Naive thymus-derived CD8-positive, alpha-beta T cell (primary cell): ENCODE data around the gene MAML3. TPM values are rescaled to one million over a fixed set of nuclear protein-coding genes. Genes with fewer than 3 reads are reported as not detected.
A peak's percentile ranks its signal among the peaks of the same experiment; 100 is the strongest.

Experiments used
- ATAC-seq, 2 donors: fragments of 150-1000 bp; cut with Tn5 transposase in 1 of 2; sonication (Bioruptor Pico), chemical (Tn5 transposase) in 1 of 2; 1 replicate in 1 of 2; 2 replicates in 1 of 2; pipeline ENCODE4 v1.10.0; 2021; ENCODE audit warnings: mild to moderate bottlenecking in 2 of 2, moderate library complexity in 2 of 2
- POLR2A ChIA-PET: fragments of 350-600 bp; sonication (Branson Sonifier 250); formaldehyde crosslinking; loops from one replicate; lab custom pipeline; 2021; ENCODE audit warnings: antibody characterized with exemption; lab: Charles Lee
- DNase-seq, 10 donors: peaks; one replicate each; pipeline versions ENCODE4 v3.0.0 to v3.0.0-alpha.2; 2020 to 2022
- H3K27ac Mint-ChIP-seq, 10 donors: one replicate each; pipeline ENCODE4 v1.8.0; 2020 to 2022; ENCODE audit warnings: mild to moderate bottlenecking in 10 of 10, mixed read lengths in 10 of 10, moderate library complexity in 4 of 10, inconsistent platforms in 1 of 10
- H3K27me3 Mint-ChIP-seq, 5 donors: one replicate each; pipeline ENCODE4 v1.8.0; 2021 to 2022; ENCODE audit warnings: mixed read lengths in 5 of 5
- H3K36me3 Mint-ChIP-seq, 3 donors: one replicate each; pipeline ENCODE4 v1.8.0; 2020 to 2022; ENCODE audit warnings: mixed read lengths in 3 of 3, mild to moderate bottlenecking in 2 of 3, inconsistent platforms in 1 of 3
- H3K4me1 Mint-ChIP-seq, 4 donors: one replicate each; pipeline ENCODE4 v1.8.0; 2021 to 2022; ENCODE audit warnings: mixed read lengths in 4 of 4
- H3K4me3 Mint-ChIP-seq, 10 donors: one replicate each; pipeline ENCODE4 v1.8.0; 2020 to 2022; ENCODE audit warnings: mild to moderate bottlenecking in 10 of 10, mixed read lengths in 10 of 10, moderate library complexity in 6 of 10, inconsistent platforms in 1 of 10
- H3K9me3 Mint-ChIP-seq, 9 donors: one replicate each; pipeline ENCODE4 v1.8.0; 2020 to 2022; ENCODE audit warnings: mixed read lengths in 9 of 9, mild to moderate bottlenecking in 3 of 9, inconsistent platforms in 1 of 9, moderate library complexity in 1 of 9
- polyA plus RNA-seq, 3 donors: library from polyadenylated mRNA; unstranded; fragments of 300-500 nt; fragmentation: Illumina TruSeq; gene quantifications; one replicate each; pipeline ENCODE4 v1.2.3, GENCODE V29; 2021
- total RNA-seq, 8 experiments: library from RNA in 2 of 8; stranded (reverse) in 2 of 8; gene quantifications; one replicate each; pipeline ENCODE4 v1.2.3 and lab custom pipeline; 2021 to 2026

MAML3 gene
- total and polyA plus RNA-seq, 5 experiments from 2014 or later: 0.51 to 5.3 (median 1.6) TPM

- ATAC-seq (no peak), DNase-seq (no peak)
- H3K4me1 Mint-ChIP-seq: peaks cover 0 to 15% (median under 1%) of the 10 kb centered on the region in 4 donors
- H3K9me3 Mint-ChIP-seq: peaks cover 0 to 3% (median 0%) of the 10 kb centered on the region in 9 donors
- H3K27ac Mint-ChIP-seq: no peak overlapping the region
- no peak overlapping the region for H3K4me3 Mint-ChIP-seq
- POLR2A ChIA-PET: no interaction called here
- peaks cover 0 to 4% (median 0%) of the 10 kb centered on the region in 3 donors for H3K36me3 Mint-ChIP-seq
- peaks cover 0 to 3% (median 0%) of the 10 kb centered on the region in 5 donors for H3K27me3 Mint-ChIP-seq
Measured at GRCh38 chr4:139768896-139769295, 385.1 kb downstream of the MAML3 start.

GRCh38 chr4:139768366-139768765 lies 385.6 kb downstream of the MAML3 start:
- POLR2A ChIA-PET: no interaction called here
- Mint-ChIP-seq H3K9me3 (peaks cover 0 to 3% (median 0%) of the 10 kb centered on the region in 9 donors), H3K4me1 (peaks cover 0 to 20% (median under 1%) of the 10 kb centered on the region in 4 donors), H3K4me3 (no peak overlapping the region), H3K27ac (no peak overlapping the region), H3K36me3 (peaks cover 0 to 4% (median 0%) of the 10 kb centered on the region in 3 donors), H3K27me3 (peaks cover 0 to 3% (median 0%) of the 10 kb centered on the region in 5 donors)
- no peak for DNase-seq
- no peak for ATAC-seq

GRCh38 chr4:139767585-139767984 lies 386.4 kb downstream of the MAML3 start:
- no peak for DNase-seq
- peaks cover 0 to 4% (median 0%) of the 10 kb centered on the region in 3 donors for H3K36me3 Mint-ChIP-seq
- POLR2A ChIA-PET: no interaction called here
- H3K27ac Mint-ChIP-seq: no peak overlapping the region
- H3K9me3 Mint-ChIP-seq: peaks cover 0 to 3% (median 0%) of the 10 kb centered on the region in 9 donors
- no peak overlapping the region for H3K4me3 Mint-ChIP-seq
- no peak for ATAC-seq
- peaks cover 0 to 28% (median under 1%) of the 10 kb centered on the region in 4 donors for H3K4me1 Mint-ChIP-seq
- peaks cover 0 to 3% (median 0%) of the 10 kb centered on the region in 5 donors for H3K27me3 Mint-ChIP-seq

GRCh38 chr4:139767168-139767567 lies 386.8 kb downstream of the MAML3 start:
- H3K4me1 Mint-ChIP-seq: peaks cover 0 to 29% (median under 1%) of the 10 kb centered on the region in 4 donors
- H3K4me3 Mint-ChIP-seq: no peak overlapping the region
- H3K27me3 Mint-ChIP-seq: peaks cover 0 to 3% (median 0%) of the 10 kb centered on the region in 5 donors
- DNase-seq (no peak), ATAC-seq (no peak)
- peaks cover 0 to 3% (median 0%) of the 10 kb centered on the region in 9 donors for H3K9me3 Mint-ChIP-seq
- peaks cover 0 to 4% (median 0%) of the 10 kb centered on the region in 3 donors for H3K36me3 Mint-ChIP-seq
- H3K27ac Mint-ChIP-seq: no peak overlapping the region
- POLR2A ChIA-PET: no interaction called here

- H3K4me1 Mint-ChIP-seq: peaks cover 0 to 34% (median under 1%) of the 10 kb centered on the region in 4 donors
Measured at GRCh38 chr4:139764686-139765310, 389.2 kb downstream of the MAML3 start.

GRCh38 chr4:139764182-139764581 lies 389.8 kb downstream of the MAML3 start:
- ATAC-seq: no peak
- Mint-ChIP-seq H3K9me3 (no peaks in the 10 kb centered on the region), H3K36me3 (no peaks in the 10 kb centered on the region), H3K27me3 (peaks cover 0 to 3% (median 0%) of the 10 kb centered on the region in 5 donors), H3K4me1 (peaks cover 0 to 34% (median 2%) of the 10 kb centered on the region in 4 donors), H3K4me3 (no peak overlapping the region), H3K27ac (no peak overlapping the region)
- POLR2A ChIA-PET: no interaction called here
- no peak for DNase-seq

More at GRCh38 chr4:139764686-139765310, 389.2 kb downstream of the MAML3 start:
- POLR2A ChIA-PET: no interaction called here
- Mint-ChIP-seq H3K27ac (no peak overlapping the region), H3K9me3 (no peaks in the 10 kb centered on the region), H3K4me3 (no peak overlapping the region), H3K27me3 (peaks cover 0 to 3% (median 0%) of the 10 kb centered on the region in 5 donors), H3K36me3 (no peaks in the 10 kb centered on the region)
- DNase-seq (no peak), ATAC-seq (no peak)

GRCh38 chr4:139763672-139764071 lies 390.3 kb downstream of the MAML3 start:
- Mint-ChIP-seq H3K4me3 (no peak overlapping the region), H3K9me3 (no peaks in the 10 kb centered on the region), H3K27me3 (peaks cover 0 to 3% (median 0%) of the 10 kb centered on the region in 5 donors), H3K27ac (peak overlapping the region in 1 of 10 donors; percentile 17), H3K36me3 (no peaks in the 10 kb centered on the region), H3K4me1 (peaks cover 0 to 34% (median 5%) of the 10 kb centered on the region in 4 donors)
- DNase-seq: no peak
- POLR2A ChIA-PET: no interaction called here
- no peak for ATAC-seq

- ATAC-seq: no peak
- POLR2A ChIA-PET: no interaction called here
- peak overlapping the region in 1 of 10 donors; percentile 17 for H3K4me3 Mint-ChIP-seq
Measured at GRCh38 chr4:139763205-139763604, 390.8 kb downstream of the MAML3 start.

GRCh38 chr4:139762720-139763119 lies 391.3 kb downstream of the MAML3 start:
- POLR2A ChIA-PET: no interaction called here
- Mint-ChIP-seq H3K27me3 (peaks cover 0 to 3% (median 0%) of the 10 kb centered on the region in 5 donors), H3K9me3 (no peaks in the 10 kb centered on the region), H3K4me3 (no peak overlapping the region), H3K4me1 (peaks cover 0 to 34% (median 11%) of the 10 kb centered on the region in 4 donors), H3K36me3 (no peaks in the 10 kb centered on the region), H3K27ac (no peak overlapping the region)
- DNase-seq (no peak), ATAC-seq (no peak)

More at GRCh38 chr4:139763205-139763604, 390.8 kb downstream of the MAML3 start:
- H3K4me1 Mint-ChIP-seq: peaks cover 0 to 34% (median 8%) of the 10 kb centered on the region in 4 donors
- peaks cover 0 to 3% (median 0%) of the 10 kb centered on the region in 5 donors for H3K27me3 Mint-ChIP-seq
- no peaks in the 10 kb centered on the region for H3K9me3 Mint-ChIP-seq
- DNase-seq: no peak
- H3K36me3 Mint-ChIP-seq: no peaks in the 10 kb centered on the region
- H3K27ac Mint-ChIP-seq: peak overlapping the region in 1 of 10 donors; percentile 17

- ATAC-seq: no peak
Measured at GRCh38 chr4:139761461-139761860, 392.5 kb downstream of the MAML3 start.

GRCh38 chr4:139760567-139760966 lies 393.4 kb downstream of the MAML3 start:
- no peak overlapping the region for H3K4me3 Mint-ChIP-seq
- H3K36me3 Mint-ChIP-seq: no peaks in the 10 kb centered on the region
- H3K27ac Mint-ChIP-seq: no peak overlapping the region
- peaks cover 0 to 29% (median 13%) of the 10 kb centered on the region in 4 donors for H3K4me1 Mint-ChIP-seq
- H3K27me3 Mint-ChIP-seq: peaks cover 0 to 2% (median 0%) of the 10 kb centered on the region in 5 donors
- DNase-seq (no peak), ATAC-seq (no peak)
- no peaks in the 10 kb centered on the region for H3K9me3 Mint-ChIP-seq
- POLR2A ChIA-PET: no interaction called here

More at GRCh38 chr4:139761461-139761860, 392.5 kb downstream of the MAML3 start:
- Mint-ChIP-seq H3K27me3 (peaks cover 0 to 2% (median 0%) of the 10 kb centered on the region in 5 donors), H3K27ac (peak overlapping the region in 1 of 10 donors; percentile 29), H3K4me1 (peaks cover 0 to 29% (median 13%) of the 10 kb centered on the region in 4 donors), H3K9me3 (no peaks in the 10 kb centered on the region), H3K36me3 (no peaks in the 10 kb centered on the region), H3K4me3 (no peak overlapping the region)
- POLR2A ChIA-PET: no interaction called here
- DNase-seq: no peak

GRCh38 chr4:139759097-139759496 lies 394.9 kb downstream of the MAML3 start:
- no peak for ATAC-seq
- Mint-ChIP-seq H3K27ac (no peak overlapping the region), H3K36me3 (no peaks in the 10 kb centered on the region), H3K9me3 (no peaks in the 10 kb centered on the region), H3K4me3 (no peak overlapping the region), H3K4me1 (peaks cover 0 to 21% (median 12%) of the 10 kb centered on the region in 4 donors), H3K27me3 (no peaks in the 10 kb centered on the region)
- no peak for DNase-seq
- POLR2A ChIA-PET: no interaction called here

- POLR2A ChIA-PET: no interaction called here
- H3K9me3 Mint-ChIP-seq: no peaks in the 10 kb centered on the region
Measured at GRCh38 chr4:139756391-139757180, 397.4 kb downstream of the MAML3 start.

More at GRCh38 chr4:139756391-139757180, 397.4 kb downstream of the MAML3 start:
- no peaks in the 10 kb centered on the region for H3K36me3 Mint-ChIP-seq
- ATAC-seq (no peak), DNase-seq (no peak)
- no peak overlapping the region for H3K4me3 Mint-ChIP-seq
- H3K27me3 Mint-ChIP-seq: no peaks in the 10 kb centered on the region
- no peak overlapping the region for H3K27ac Mint-ChIP-seq
- H3K4me1 Mint-ChIP-seq: peaks cover 0 to 16% (median 6%) of the 10 kb centered on the region in 4 donors
